Activated CD8-positive, alpha-beta memory T cell treated with anti-CD3 and anti-CD28 coated beads for 24 hours (primary cell): ENCODE measurements around the gene CEP41.

Experiments
- DNase-seq: peaks from one replicate; pipeline ENCODE4 v3.0.0-alpha.2; 2020

CEP41 gene

GRCh38 chr7:130367088-130367755, 73.6 kb downstream of the CEP41 start:
- peak; percentile 64 for DNase-seq

GRCh38 chr7:130366564-130366963, 74.3 kb downstream of the CEP41 start:
- no peak for DNase-seq

DNA sequence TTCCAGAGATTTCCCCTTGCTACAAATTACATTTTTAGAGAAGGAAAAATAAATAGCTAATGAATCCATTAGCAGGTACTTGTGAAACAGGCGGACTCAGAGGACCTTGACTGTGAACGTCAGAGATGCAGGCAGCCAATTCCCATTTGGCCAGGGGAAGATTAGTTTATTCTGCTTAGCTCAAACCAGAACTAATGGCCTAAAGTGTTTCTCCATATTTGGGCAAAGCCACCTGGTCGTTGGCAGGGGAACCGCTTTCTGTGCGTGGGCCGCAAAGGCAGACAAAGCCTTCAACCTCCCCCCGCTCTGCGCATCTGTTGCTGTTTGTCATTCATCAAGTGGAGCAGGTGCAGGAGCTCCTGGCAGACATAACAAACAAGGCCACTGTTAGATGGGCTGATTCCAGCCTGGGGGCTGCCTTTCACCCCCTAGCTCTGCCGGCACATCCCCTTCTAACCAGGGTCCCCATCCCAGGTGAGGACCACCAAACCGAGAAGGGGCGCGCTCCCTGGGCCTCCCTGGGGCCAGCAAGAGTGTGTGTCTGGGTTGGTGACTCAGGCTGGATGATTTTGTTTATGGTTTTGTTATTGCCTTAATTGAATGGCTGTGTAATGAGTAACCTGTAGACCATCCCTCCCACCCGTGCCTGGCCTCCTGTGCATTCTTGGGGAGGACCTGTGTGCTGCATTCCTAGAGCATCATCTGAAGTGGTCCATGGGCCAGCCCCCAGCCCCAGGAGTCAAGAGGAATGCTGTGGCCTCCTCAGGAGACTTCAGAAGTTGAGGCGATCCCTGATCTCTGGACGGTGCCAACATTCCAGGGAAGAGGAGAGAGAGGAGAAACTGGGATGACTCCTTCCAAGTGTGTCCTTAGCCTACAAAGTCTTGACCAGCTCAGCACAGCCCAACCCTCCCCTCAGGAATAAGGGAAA, 75.0 kb downstream of the CEP41 start:
- no peak for DNase-seq

- DNase-seq = no peak
Measured at GRCh38 chr7:130365088-130365487, 75.7 kb downstream of the CEP41 start.

DNA sequence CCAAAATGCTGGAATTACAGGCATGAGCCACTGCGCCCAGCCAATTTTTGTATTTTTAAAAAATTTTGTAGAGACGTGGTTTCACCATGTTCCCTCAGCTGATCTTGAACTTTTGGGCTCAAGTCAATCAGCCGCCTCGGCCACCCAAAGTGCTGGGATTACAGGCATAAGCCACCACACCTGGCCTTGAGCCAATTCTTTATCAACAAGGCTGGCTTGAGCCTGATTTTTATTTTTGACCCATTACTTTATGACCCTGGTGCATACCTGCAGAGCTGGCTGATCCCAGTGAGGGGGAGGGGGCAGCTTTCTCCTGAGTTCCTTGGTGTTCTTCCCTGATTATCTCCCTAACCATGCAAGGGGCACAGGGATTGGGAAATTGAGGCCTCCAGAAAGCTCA, 76.4 kb downstream of the CEP41 start:
- DNase-seq = no peak

GRCh38 chr7:130363026-130363847, 77.6 kb downstream of the CEP41 start:
- DNase-seq = no peak

DNA sequence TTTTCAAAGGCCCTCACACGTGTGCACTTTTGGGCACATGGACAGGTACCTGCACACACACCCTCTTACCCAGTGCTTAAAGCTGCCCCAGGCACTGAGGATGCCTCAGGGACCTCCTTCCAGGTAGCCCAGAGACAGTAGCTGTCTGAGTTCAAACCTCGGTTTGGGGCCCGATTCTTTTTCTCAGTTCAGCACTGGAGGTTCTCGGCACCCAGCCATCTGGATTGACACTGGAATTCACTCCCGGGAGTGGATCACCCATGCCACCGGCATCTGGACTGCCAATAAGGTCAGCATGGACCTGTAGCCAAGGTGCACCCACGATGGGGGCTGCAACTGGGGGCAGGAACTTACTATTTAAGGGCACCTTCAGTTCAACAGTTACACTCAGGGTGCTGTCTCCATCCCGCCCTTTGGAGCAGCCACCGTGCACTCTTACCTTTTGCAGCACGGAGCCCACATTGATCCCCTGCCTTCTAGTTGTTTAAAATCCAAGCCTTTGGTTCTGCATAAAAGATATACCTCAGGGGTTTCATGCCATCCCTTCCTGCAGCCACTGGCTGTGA, 78.5 kb downstream of the CEP41 start:
- no peak for DNase-seq

DNA sequence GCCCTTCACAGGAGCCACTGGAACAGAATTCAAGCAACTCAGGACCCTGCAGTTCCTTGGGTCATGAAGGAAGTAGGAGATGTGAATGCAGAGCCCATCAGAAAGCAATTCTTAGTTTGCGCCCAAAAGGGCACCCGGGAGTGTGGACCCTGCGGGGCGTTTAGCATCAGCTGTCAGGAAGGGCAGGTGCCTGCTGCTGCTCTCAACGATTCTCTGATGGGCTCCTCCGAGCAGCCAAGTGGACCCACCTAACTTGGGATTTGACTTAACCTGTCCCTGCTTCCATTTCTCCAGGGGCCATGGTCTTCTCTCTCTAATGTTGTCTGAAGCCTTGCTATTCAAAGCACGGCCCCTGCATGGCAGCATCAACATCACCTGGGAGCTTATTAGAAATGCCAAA, 79.1 kb downstream of the CEP41 start:
- DNase-seq = no peak

- DNase-seq = no peak
Measured at GRCh38 chr7:130360518-130360917, 80.3 kb downstream of the CEP41 start.

- DNase-seq = no peak
Measured at GRCh38 chr7:130359276-130359857, 81.4 kb downstream of the CEP41 start.

- DNase-seq = no peak
Measured at GRCh38 chr7:130358471-130358870, 82.3 kb downstream of the CEP41 start.

GRCh38 chr7:130356876-130357611, 83.8 kb downstream of the CEP41 start:
- no peak for DNase-seq

DNA sequence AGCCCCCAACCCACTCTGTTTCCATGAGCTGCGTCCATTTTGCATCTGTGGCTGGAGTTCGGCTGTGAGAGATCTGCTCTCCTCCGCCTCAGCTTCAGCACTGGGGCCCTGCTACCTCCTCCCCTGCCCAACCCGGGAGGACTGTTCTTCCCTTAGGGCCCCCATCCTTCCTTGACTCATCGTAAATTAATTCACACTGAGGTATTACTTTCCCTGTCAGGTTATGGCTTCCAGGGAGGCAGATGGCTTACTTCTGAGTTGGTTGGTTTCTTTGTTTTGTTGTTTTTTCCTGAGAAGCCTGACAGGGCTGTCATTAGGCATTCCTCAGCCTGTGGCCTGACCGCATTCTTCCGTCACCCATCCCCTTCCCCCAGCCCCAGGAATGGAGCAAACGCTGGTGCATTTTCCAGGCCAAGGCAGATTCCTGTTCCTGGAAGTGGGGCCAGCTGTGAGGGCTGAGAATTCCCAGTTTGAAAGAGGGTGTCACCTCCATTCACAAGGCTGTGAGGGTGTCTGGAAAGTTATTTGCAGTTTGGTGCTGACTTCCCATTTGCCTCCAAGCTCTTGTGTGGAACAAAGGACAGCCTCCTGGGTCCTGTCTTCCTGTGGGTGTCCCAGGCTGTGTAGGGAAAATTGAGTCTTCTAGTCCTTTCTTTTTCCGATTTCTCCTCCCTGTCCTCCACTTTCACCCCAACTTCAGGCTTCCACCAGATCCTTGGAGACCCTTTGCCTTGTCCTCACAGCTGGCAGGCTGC, 84.5 kb downstream of the CEP41 start:
- DNase-seq = no peak

DNA sequence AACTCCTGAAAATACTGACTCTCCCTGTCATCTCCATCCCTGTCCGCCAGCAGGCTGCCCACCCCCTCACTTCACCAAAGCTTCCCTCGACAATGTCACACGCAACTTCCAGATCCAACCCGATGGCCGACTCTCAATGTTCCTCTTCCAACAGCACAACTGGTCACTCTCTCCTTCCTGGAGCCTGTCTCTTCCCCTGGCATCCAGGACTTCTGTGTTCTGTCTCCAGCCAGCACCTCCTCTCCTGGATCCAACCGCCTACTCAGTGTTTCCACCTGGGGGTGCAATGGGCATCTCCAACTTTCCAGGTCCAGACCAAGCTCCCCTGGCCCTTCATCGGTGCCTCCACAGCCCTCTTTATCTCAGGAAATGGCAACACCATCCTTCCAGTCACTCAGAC, 87.6 kb downstream of the CEP41 start:
- DNase-seq = no peak

- no peak for DNase-seq
Measured at GRCh38 chr7:130352194-130353074, 88.4 kb downstream of the CEP41 start.

- no peak for DNase-seq
Measured at GRCh38 chr7:130351791-130352090, 89.1 kb downstream of the CEP41 start.

GRCh38 chr7:130350945-130351790, 89.6 kb downstream of the CEP41 start:
- DNase-seq = no peak

DNA sequence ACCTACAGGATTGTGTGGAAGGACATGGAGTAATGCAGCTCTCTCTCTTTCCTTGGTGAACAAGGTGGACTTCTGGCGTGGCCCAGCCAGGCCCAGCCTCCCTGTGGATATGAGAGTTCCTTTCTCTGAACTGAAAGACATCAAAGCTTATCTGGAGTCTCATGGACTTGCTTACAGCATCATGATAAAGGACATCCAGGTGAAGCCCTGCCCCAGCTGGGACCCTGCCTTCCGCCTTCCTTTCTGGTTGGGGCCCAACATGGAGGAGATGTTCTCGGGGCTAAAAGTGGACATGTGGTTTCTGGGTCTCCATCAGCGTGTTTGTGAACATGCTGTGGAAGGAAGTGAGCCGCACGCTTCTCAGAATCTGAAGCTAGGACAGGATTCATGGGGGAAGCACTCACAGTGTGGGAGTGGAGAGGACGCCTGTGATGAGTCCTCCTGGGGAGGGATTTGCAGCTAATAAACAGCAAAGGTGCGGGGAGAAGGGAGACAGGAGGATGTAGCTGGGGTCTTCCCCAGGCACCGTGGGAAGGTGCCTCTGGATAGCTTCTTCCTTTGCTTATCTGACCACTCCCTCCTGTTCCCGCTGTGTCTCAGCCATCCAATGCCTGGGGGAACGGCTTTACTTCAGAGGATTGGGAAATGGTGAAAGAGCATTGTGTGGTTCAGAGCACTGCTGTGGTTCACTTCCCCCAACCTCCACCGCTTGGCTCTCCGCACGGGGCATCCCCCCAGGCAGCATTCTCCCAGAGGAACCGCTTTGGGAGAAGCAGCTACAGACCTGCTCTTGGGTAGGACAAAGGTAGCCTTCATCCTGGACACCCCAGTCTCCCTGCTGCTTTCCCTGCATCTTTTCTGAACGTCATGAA, 90.7 kb downstream of the CEP41 start:
- DNase-seq = no peak
